Right atrium auricular region (tissue), 2 donors: ENCODE measurements around the gene EDNRA. TPM values are rescaled to one million over a fixed set of nuclear protein-coding genes. Genes with fewer than 3 reads are reported as not detected.
A peak's percentile ranks its signal among the peaks of the same experiment; 100 is the strongest.

Experiments
- DNase-seq: peaks from one replicate; pipeline ENCODE4 v3.0.0-alpha.2; 2019; ENCODE audit warnings: low spot score
- H3K27ac ChIP-seq, 2 donors: fragments of 200-600 bp; sonication (generic); 1 replicate in 1 of 2; 2 replicates in 1 of 2; pipeline ENCODE4 v1.5.1; 2016 to 2019
- H3K27me3 ChIP-seq, 2 donors: fragments of 200-600 bp; sonication (generic); one replicate each; pipeline versions ENCODE4 v1.5.1 to v1.6.0; 2017 to 2019
- H3K36me3 ChIP-seq: fragments of 200-600 bp; sonication (generic); one replicate; pipeline ENCODE4 v1.5.1; 2016
- H3K4me1 ChIP-seq, 2 donors: fragments of 200-600 bp; sonication (generic); one replicate each; pipeline versions ENCODE4 v1.5.1 to v1.6.0; 2017 to 2019
- H3K4me3 ChIP-seq, 2 donors: fragments of 200-600 bp; sonication (generic); 1 replicate in 1 of 2; 2 replicates in 1 of 2; pipeline ENCODE4 v1.5.1; 2017 to 2019; ENCODE audit warnings: mild to moderate bottlenecking in 1 of 2, moderate library complexity in 1 of 2
- H3K9me3 ChIP-seq, 2 donors: fragments of 200-600 bp; sonication (generic); one replicate each; pipeline ENCODE4 v1.5.1; 2019
- total RNA-seq, 2 donors: library from RNA; depleted of rRNA; stranded (reverse); fragments of >200 nt; gene quantifications; one replicate each; pipeline ENCODE4 v1.1.0, GENCODE V29; 2016
- TF ChIP-seq, protein P1 (sequence below), 2 donors: fragments of 200-600 bp; sonication (generic); IDR thresholded peaks; one replicate each; pipeline ENCODE4 v1.5.1; 2019; ENCODE audit warnings: antibody characterized with exemption in 2 of 2

EDNRA gene
- total RNA-seq, 2 donors from 2014 or later: 64.8 to 72.7 TPM

DNA sequence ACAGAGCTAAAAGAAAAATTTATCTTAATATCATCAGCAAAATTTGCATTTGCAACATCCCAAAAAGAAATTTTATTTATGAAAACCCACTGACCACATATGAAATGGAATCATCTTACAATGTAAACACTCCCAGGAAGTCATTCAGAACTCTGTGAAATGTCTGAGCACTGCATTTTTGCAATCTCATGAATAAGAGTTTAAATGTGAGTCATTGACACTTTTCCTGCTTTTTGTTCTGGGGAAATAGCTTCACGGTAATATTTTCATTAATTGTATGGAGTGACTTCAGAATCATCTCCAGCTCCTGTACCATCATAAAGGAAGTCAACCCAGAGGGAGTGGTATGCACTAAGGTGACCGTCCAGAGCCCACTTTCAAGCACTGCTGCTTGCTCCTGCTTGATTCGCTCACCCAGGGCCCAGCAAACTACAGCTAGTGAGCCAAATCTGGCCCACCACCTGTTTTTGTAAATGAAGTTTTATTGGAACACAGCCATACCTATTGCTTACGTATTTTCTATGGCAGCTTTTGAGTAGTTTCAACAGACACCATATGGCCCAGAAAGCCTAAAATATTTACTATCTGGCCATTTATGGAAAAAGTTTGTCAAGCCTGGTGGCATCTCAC lies 17.2 kb downstream of the EDNRA start:
- DNase-seq: no peak
- TF ChIP-seq, protein P1, sequence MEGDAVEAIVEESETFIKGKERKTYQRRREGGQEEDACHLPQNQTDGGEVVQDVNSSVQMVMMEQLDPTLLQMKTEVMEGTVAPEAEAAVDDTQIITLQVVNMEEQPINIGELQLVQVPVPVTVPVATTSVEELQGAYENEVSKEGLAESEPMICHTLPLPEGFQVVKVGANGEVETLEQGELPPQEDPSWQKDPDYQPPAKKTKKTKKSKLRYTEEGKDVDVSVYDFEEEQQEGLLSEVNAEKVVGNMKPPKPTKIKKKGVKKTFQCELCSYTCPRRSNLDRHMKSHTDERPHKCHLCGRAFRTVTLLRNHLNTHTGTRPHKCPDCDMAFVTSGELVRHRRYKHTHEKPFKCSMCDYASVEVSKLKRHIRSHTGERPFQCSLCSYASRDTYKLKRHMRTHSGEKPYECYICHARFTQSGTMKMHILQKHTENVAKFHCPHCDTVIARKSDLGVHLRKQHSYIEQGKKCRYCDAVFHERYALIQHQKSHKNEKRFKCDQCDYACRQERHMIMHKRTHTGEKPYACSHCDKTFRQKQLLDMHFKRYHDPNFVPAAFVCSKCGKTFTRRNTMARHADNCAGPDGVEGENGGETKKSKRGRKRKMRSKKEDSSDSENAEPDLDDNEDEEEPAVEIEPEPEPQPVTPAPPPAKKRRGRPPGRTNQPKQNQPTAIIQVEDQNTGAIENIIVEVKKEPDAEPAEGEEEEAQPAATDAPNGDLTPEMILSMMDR (IDR thresholded peaks at IDR 0.05): no peak
- H3K27me3 ChIP-seq: no peaks in the 10 kb centered on the region
- H3K36me3 ChIP-seq: no peaks in the 10 kb centered on the region
- no peaks in the 10 kb centered on the region for H3K9me3 ChIP-seq
- peaks cover 0 to 34% of the 10 kb centered on the region in 2 donors for H3K4me1 ChIP-seq
- H3K4me3 ChIP-seq: no peak overlapping the region
- H3K27ac ChIP-seq: peak overlapping the region; percentile 17 to 27

DNA sequence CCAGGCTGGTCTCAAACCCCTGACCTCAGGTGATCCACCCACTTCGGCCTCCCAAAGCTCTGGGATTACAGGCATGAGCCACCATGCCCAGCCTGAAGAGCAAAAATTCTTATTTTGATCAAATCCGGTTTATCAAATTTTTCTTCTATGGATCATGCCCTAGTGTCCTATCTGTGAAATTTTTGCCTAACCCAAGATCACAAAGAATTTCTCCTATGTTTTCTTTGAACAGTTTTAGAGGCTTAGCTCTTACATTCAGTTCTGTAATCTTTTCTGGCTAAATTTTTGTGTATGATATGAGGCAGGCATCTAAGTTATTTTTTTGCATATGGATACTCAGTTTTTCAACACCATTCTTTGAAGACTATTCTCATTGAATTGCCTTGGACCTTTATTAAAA lies 27.4 kb downstream of the EDNRA start:
- Histone ChIP-seq H3K9me3 (no peaks in the 10 kb centered on the region), H3K36me3 (no peaks in the 10 kb centered on the region), H3K27me3 (no peaks in the 10 kb centered on the region), H3K4me3 (no peak overlapping the region), H3K4me1 (peaks cover 0 to 16% of the 10 kb centered on the region in 2 donors), H3K27ac (no peak overlapping the region)
- no peak for DNase-seq
- TF ChIP-seq, protein P1 (IDR thresholded peaks at IDR 0.05): no peak

DNA sequence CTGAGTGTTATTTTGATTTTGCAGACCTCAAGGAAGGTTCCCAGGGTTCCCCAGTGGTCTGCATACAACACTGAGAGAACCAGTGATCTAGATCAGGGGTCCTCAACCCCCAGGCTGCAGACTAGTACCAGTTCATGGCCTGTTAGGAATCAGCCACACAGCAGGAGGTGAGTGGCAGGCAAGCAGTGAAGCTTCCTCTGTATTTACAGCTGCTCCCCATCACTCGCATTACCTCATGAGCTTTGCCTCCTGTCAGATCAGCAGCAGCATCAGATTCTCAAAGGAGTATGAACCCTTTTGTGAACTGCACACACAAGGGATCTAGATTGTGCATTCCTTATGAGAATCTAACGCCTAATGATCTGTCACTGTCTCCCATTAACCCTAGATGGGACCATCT lies 28.5 kb downstream of the EDNRA start:
- Histone ChIP-seq H3K36me3 (no peaks in the 10 kb centered on the region), H3K4me1 (peaks cover 0 to 24% of the 10 kb centered on the region in 2 donors), H3K9me3 (no peaks in the 10 kb centered on the region), H3K27me3 (no peaks in the 10 kb centered on the region), H3K27ac (no peak overlapping the region), H3K4me3 (no peak overlapping the region)
- no peak for DNase-seq
- TF ChIP-seq, protein P1 (IDR thresholded peaks at IDR 0.05): no peak

DNA sequence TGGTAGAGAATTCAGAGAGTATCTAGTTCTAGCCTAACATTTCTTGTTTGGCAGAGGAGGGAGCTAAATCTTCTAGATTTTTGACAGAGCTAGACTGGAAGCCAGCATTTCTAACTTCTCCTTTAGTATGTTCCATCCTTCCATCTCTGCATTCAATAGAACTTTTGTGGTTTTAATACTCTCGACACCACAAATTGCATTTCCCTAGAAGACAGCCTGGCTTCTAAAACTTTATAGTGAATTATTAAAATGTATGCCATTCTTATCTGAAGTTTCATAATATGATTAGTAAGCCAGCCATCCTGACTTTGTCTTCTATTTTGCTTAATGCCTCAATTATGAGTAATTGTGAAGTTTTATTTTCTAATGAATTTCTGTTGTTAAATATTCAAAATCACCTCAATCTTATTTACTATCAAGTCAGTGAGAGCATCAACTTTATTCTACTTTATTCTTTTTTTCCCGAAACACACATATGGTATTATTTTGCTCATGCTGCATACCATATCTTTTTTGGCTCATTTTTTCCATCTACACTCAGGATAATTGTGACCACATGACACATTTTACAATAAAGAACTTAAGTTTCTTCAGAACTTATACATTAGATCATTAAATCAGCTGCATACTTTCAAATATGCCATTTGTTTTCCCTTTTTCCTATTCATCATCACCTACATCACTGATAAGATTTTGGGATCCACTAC lies 30.2 kb downstream of the EDNRA start:
- peaks cover 0 to 42% of the 10 kb centered on the region in 2 donors for H3K4me1 ChIP-seq

DNA sequence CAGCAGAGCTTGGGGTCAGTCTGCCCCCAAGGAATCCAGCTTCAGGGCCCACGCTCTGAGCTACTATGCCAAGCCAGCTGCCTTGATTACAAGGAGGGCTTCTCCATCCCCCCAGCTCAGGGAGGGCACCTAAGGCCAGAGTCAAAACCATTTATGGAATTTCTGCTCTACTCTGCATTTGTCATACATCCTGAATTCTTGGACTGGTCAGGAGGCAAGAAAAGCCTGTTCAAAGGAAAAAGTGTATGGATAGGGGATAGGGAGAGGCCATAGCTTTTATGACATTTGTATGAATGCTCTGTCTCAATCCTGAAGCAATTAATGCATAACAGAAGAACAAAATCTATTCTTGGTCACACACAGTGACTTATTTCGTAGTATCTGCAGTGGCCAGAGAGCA lies 32.2 kb downstream of the EDNRA start:
- H3K4me1 ChIP-seq: peaks cover 0 to 46% of the 10 kb centered on the region in 2 donors
- TF ChIP-seq, protein P1 (IDR thresholded peaks at IDR 0.05): no peak
- no peak overlapping the region for H3K4me3 ChIP-seq
- H3K9me3 ChIP-seq: no peaks in the 10 kb centered on the region
- peak overlapping the region in 1 of 2 donors; percentile 46 for H3K27ac ChIP-seq
- H3K36me3 ChIP-seq: no peaks in the 10 kb centered on the region
- H3K27me3 ChIP-seq: no peaks in the 10 kb centered on the region
- DNase-seq: no peak

More for the DNA sequence above, 30.2 kb downstream of the EDNRA start:
- Histone ChIP-seq H3K9me3 (no peaks in the 10 kb centered on the region), H3K27ac (peak overlapping the region in 1 of 2 donors; percentile 4), H3K36me3 (no peaks in the 10 kb centered on the region), H3K4me3 (no peak overlapping the region), H3K27me3 (no peaks in the 10 kb centered on the region)
- TF ChIP-seq, protein P1 (IDR thresholded peaks at IDR 0.05): no peak
- DNase-seq: no peak
